Parathyroid adenoma (tissue), 2 donors: ENCODE data around the gene DEFB126.

ENCODE experiments used
- H2AFZ ChIP-seq: fragments of 300-600 bp; sonication (generic); one replicate; pipeline ENCODE4 v1.7.0; 2017; ENCODE audit warnings: antibody characterized with exemption, mild to moderate bottlenecking
- H3K27ac ChIP-seq: fragments of 300-600 bp; sonication (generic); one replicate; pipeline ENCODE4 v1.7.0; 2017
- H3K27me3 ChIP-seq: fragments of 300-600 bp; sonication (generic); one replicate; pipeline ENCODE4 v1.7.0; 2017; ENCODE audit warnings: low read length; ENCODE audit not compliant: control insufficient read depth, insufficient read depth
- H3K36me3 ChIP-seq: fragments of 300-600 bp; sonication (generic); one replicate; pipeline ENCODE4 v1.7.0; 2017; ENCODE audit warnings: low read length; ENCODE audit not compliant: control insufficient read depth, insufficient read depth
- H3K4me1 ChIP-seq: fragments of 300-600 bp; sonication (generic); one replicate; pipeline ENCODE4 v1.7.0; 2017; ENCODE audit warnings: control low read depth
- H3K4me2 ChIP-seq: fragments of 300-600 bp; sonication (generic); one replicate; pipeline ENCODE4 v1.7.0; 2017; ENCODE audit warnings: low read length
- H3K4me3 ChIP-seq: fragments of 300-600 bp; sonication (generic); one replicate; pipeline ENCODE4 v1.7.0; 2017; ENCODE audit warnings: low read depth, low read length
- H3K79me2 ChIP-seq: fragments of 300-600 bp; sonication (generic); one replicate; pipeline ENCODE4 v1.7.0; 2017; ENCODE audit warnings: control low read depth
- H3K9ac ChIP-seq: fragments of 300-600 bp; sonication (generic); one replicate; pipeline ENCODE4 v1.7.0; 2017; ENCODE audit warnings: mild to moderate bottlenecking
- H3K9me3 ChIP-seq: fragments of 300-600 bp; sonication (generic); one replicate; pipeline ENCODE4 v1.7.0; 2017; ENCODE audit warnings: low read length; ENCODE audit not compliant: control insufficient read depth
- CTCF ChIP-seq: fragments of 300-600 bp; sonication (generic); IDR thresholded peaks from one replicate; pipeline ENCODE4 v1.7.0; 2017; ENCODE audit warnings: antibody characterized with exemption, mild to moderate bottlenecking
- donor health status: primary hyperparathyroidism.

DEFB126 gene

GRCh38 chr20:145877-146276 lies 3.5 kb downstream of the DEFB126 start:
- Histone ChIP-seq H3K4me2 (no peak overlapping the region), H3K9ac (no peak overlapping the region), H3K4me3 (no peak overlapping the region), H3K9me3 (no peaks in the 10 kb centered on the region), H3K27me3 (no peaks in the 10 kb centered on the region), H3K4me1 (no peaks in the 10 kb centered on the region), H3K27ac (no peak overlapping the region), H3K79me2 (no peaks in the 10 kb centered on the region), H2AFZ (no peak overlapping the region), H3K36me3 (no peaks in the 10 kb centered on the region)
- TF ChIP-seq CTCF, result no peak

- no peak overlapping the region for H3K4me3 ChIP-seq
- no peaks in the 10 kb centered on the region for H3K36me3 ChIP-seq
- H2AFZ ChIP-seq, result no peak overlapping the region
- H3K79me2 ChIP-seq, result no peaks in the 10 kb centered on the region
- no peak overlapping the region for H3K4me2 ChIP-seq
- H3K27me3 ChIP-seq, result no peaks in the 10 kb centered on the region
- H3K27ac ChIP-seq, result no peak overlapping the region
- TF ChIP-seq CTCF, result no peak
- H3K4me1 ChIP-seq, result no peaks in the 10 kb centered on the region
- no peak overlapping the region for H3K9ac ChIP-seq
- no peaks in the 10 kb centered on the region for H3K9me3 ChIP-seq
These were observed 9.7 kb downstream of the DEFB126 start for GRCh38 chr20:152131-152530.

- Histone ChIP-seq H3K4me1 (no peaks in the 10 kb centered on the region), H3K4me2 (no peak within 1 kb of the TSS), H3K36me3 (no peaks in the 10 kb centered on the region), H3K9ac (no peak within 1 kb of the TSS), H3K27ac (no peak within 1 kb of the TSS), H2AFZ (no peak within 1 kb of the TSS), H3K9me3 (no peaks in the 10 kb centered on the region), H3K79me2 (no peaks in the 10 kb centered on the region), H3K27me3 (no peaks in the 10 kb centered on the region), H3K4me3 (no peak within 1 kb of the TSS)
- TF ChIP-seq CTCF, result no peak
These were observed 14.8 kb downstream of the DEFB126 start, which contains the start of gene DEFB127 for GRCh38 chr20:157154-157553. DEFB127 (plus strand) TSS chr20:157454; CDS start chr20:157545, 91 bp downstream.

GRCh38 chr20:164618-165017 lies 22.2 kb downstream of the DEFB126 start:
- Histone ChIP-seq H3K4me2 (no peak overlapping the region), H3K79me2 (no peaks in the 10 kb centered on the region), H2AFZ (no peak overlapping the region), H3K27ac (no peak overlapping the region), H3K4me1 (no peaks in the 10 kb centered on the region), H3K9me3 (no peaks in the 10 kb centered on the region), H3K36me3 (no peaks in the 10 kb centered on the region), H3K27me3 (no peaks in the 10 kb centered on the region), H3K9ac (no peak overlapping the region), H3K4me3 (no peak overlapping the region)
- no peak for TF ChIP-seq CTCF

- H3K36me3 ChIP-seq, result no peaks in the 10 kb centered on the region
- H3K79me2 ChIP-seq, result no peaks in the 10 kb centered on the region
- H3K4me1 ChIP-seq, result no peaks in the 10 kb centered on the region
- H3K9ac ChIP-seq, result no peak overlapping the region
- H3K27ac ChIP-seq, result no peak overlapping the region
- no peak overlapping the region for H3K4me3 ChIP-seq
- H3K9me3 ChIP-seq, result no peaks in the 10 kb centered on the region
- H2AFZ ChIP-seq, result no peak overlapping the region
- TF ChIP-seq CTCF, result no peak
- no peaks in the 10 kb centered on the region for H3K27me3 ChIP-seq
- no peak overlapping the region for H3K4me2 ChIP-seq
These were observed 26.5 kb downstream of the DEFB126 start for GRCh38 chr20:168876-169275.
